Measurements from ENCODE around the gene POLR3B. TPM values are rescaled to one million over a fixed set of nuclear protein-coding genes. Genes with fewer than 3 reads are reported as not detected.

POLR3B gene
- total RNA-seq, 6 donors from 2014 or later: 7.2 to 14.7 (median 10.6) TPM

DNA sequence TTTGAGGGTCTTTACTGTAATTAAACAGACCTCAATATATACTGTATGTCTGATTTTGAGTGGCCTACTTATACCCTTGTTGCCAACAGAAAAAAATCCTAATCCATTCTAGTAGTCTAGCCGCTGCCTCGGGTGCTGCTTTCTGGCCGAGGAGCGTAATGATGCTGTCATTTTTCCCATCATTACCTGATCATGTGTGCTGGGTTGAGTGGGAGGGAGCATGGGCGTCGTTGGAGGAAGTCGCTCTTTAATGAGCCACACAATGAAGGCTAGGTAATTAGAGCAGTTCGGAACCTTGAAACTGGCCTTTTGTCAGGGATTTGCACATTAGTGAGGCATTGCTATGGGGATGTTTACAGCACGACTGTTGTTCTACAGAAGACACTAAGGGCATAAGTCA, 149.1 kb downstream of the POLR3B start:
- WGBS, 2 donors: 79 to 83% methylated on average over 9 of the region's 9 CpGs
- Histone ChIP-seq H3K9me3 (no peaks in the 10 kb centered on the region), H3K27ac (no peak overlapping the region), H3K27me3 (no peaks in the 10 kb centered on the region), H3K36me3 (peaks cover 3 to 41% (median 9%) of the 10 kb centered on the region in 4 donors), H3K4me1 (no peaks in the 10 kb centered on the region), H3K4me3 (no peak overlapping the region)
- DNase-seq (no peak), ATAC-seq (ENCODE audit: low FRiP score in 2 of 2) (no peak)
- no peak for TF ChIP-seq EP300 (IDR thresholded peaks at IDR 0.05)
- TF ChIP-seq, protein P1, sequence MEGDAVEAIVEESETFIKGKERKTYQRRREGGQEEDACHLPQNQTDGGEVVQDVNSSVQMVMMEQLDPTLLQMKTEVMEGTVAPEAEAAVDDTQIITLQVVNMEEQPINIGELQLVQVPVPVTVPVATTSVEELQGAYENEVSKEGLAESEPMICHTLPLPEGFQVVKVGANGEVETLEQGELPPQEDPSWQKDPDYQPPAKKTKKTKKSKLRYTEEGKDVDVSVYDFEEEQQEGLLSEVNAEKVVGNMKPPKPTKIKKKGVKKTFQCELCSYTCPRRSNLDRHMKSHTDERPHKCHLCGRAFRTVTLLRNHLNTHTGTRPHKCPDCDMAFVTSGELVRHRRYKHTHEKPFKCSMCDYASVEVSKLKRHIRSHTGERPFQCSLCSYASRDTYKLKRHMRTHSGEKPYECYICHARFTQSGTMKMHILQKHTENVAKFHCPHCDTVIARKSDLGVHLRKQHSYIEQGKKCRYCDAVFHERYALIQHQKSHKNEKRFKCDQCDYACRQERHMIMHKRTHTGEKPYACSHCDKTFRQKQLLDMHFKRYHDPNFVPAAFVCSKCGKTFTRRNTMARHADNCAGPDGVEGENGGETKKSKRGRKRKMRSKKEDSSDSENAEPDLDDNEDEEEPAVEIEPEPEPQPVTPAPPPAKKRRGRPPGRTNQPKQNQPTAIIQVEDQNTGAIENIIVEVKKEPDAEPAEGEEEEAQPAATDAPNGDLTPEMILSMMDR (IDR thresholded peaks at IDR 0.05): no peak
- TF ChIP-seq POLR2A (IDR thresholded peaks at IDR 0.05): no peak
- no peak for TF ChIP-seq POLR2AphosphoS5 (IDR thresholded peaks at IDR 0.05)

DNA sequence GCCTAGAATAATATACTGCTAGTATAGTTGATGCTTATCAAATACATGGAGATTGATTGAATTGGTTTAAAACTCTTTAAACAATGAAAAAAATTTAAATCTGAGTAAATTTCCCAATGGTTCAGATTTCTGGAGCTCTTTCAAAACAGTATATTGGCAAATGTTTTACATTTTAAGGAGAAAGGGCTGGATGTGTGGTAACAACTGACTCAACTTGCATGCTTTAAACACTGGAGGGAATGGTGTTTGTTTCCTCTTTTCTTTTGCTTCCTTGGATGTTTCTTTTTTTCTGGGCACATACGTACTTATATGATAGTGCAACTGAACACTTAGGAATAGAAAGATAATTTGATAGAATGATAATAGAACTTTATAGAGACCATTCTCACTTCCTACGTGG, 151.4 kb downstream of the POLR3B start:
- WGBS, 2 donors: 90 to 98% methylated on average over 2 of the region's 2 CpGs
- no peak overlapping the region for H3K4me3 ChIP-seq
- DNase-seq (no peak), ATAC-seq (ENCODE audit: low FRiP score in 2 of 2) (no peak)
- TF ChIP-seq POLR2AphosphoS5 (IDR thresholded peaks at IDR 0.05): no peak
- TF ChIP-seq EP300 (IDR thresholded peaks at IDR 0.05): no peak
- no peak for TF ChIP-seq POLR2A (IDR thresholded peaks at IDR 0.05)
- TF ChIP-seq, protein P1 (IDR thresholded peaks at IDR 0.05): no peak
- H3K9me3 ChIP-seq: no peaks in the 10 kb centered on the region
- H3K27ac ChIP-seq: no peak overlapping the region
- H3K4me1 ChIP-seq: no peaks in the 10 kb centered on the region
- no peaks in the 10 kb centered on the region for H3K27me3 ChIP-seq
- H3K36me3 ChIP-seq: peaks cover 0 to 25% (median 9%) of the 10 kb centered on the region in 4 donors

DNA sequence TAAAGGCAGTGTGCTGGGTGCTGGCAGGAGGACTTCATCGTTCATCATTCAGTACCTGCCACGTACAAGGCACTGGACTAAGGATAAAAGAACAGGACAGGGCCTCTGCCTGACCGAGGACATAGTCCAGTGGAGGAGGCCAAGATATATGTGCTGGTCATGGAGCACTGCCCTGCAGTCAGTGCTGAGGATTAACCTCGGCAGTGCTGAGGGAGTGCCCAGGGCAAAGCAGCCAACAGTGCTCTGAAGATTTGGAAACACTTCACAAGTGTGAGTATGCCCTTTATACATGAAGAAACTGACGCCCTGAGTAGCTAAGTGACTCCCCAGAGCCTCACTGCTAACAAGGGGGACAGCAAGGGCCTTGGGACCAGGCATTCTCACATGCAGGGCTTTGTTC, 153.8 kb downstream of the POLR3B start:
- WGBS, 2 donors: 88 to 90% methylated on average over 3 to 5 of the region's 5 CpGs
- no peaks in the 10 kb centered on the region for H3K27me3 ChIP-seq
- ATAC-seq (ENCODE audit: low FRiP score in 2 of 2) (no peak), DNase-seq (no peak)
- H3K36me3 ChIP-seq: peaks cover 0 to 8% (median 6%) of the 10 kb centered on the region in 4 donors
- no peak overlapping the region for H3K27ac ChIP-seq
- H3K9me3 ChIP-seq: no peaks in the 10 kb centered on the region
- TF ChIP-seq POLR2A (IDR thresholded peaks at IDR 0.05) (no peak), EP300 (IDR thresholded peaks at IDR 0.05) (no peak), POLR2AphosphoS5 (IDR thresholded peaks at IDR 0.05) (no peak)
- TF ChIP-seq, protein P1 (IDR thresholded peaks at IDR 0.05): no peak
- H3K4me3 ChIP-seq: no peak overlapping the region
- H3K4me1 ChIP-seq: no peaks in the 10 kb centered on the region

DNA sequence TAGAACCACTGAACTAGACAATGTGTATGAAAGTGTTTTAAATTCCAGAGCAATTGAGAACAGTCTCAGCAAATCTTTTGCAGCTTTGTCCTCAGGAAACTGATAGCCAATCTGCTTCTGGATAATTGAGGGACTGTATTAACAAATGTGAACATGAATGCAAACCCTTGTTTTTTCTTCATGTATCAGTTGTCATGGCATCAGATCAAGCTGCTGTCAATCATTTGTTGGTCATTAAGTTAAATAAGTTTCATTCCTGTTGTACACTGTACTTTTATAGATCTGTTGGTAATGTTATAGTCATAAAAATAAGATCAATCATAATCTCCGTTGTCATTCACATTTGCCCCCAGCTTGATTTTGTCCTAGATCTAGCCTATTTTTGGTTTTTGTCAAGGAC, 159.8 kb downstream of the POLR3B start:
- DNase-seq (no peak), ATAC-seq (ENCODE audit: low FRiP score in 2 of 2) (no peak)
- Histone ChIP-seq H3K36me3 (no peaks in the 10 kb centered on the region), H3K9me3 (no peaks in the 10 kb centered on the region), H3K27me3 (no peaks in the 10 kb centered on the region), H3K4me3 (no peak overlapping the region), H3K27ac (no peak overlapping the region), H3K4me1 (no peaks in the 10 kb centered on the region)
- WGBS, 2 donors: 95 to 100% methylated on average over 1 of the region's 1 CpG
- TF ChIP-seq EP300 (IDR thresholded peaks at IDR 0.05) (no peak), POLR2AphosphoS5 (IDR thresholded peaks at IDR 0.05) (no peak), POLR2A (IDR thresholded peaks at IDR 0.05) (no peak)
- TF ChIP-seq, protein P1 (IDR thresholded peaks at IDR 0.05): no peak

DNA sequence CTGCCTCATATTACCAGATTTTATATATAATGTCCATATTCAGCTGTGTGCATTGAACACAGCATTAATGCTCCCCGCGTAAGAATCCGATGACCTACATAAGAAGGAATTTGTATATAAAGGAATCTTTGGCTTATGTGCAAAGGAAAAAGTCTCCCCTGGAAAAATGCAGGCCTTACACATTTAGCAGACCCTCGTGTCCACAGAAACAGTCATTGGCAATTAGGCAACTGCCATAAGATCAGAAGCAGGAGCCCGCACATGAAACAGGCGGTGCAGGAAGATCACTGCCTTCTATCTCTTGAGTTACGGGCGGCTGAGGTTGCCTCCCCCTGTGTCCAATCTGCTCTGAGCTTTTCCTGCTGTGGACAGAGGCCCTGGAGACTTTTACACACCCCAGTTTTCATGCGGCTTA, 162.1 kb downstream of the POLR3B start:
- H3K4me1 ChIP-seq: no peaks in the 10 kb centered on the region
- no peaks in the 10 kb centered on the region for H3K27me3 ChIP-seq
- no peaks in the 10 kb centered on the region for H3K9me3 ChIP-seq
- H3K36me3 ChIP-seq: no peaks in the 10 kb centered on the region
- TF ChIP-seq, protein P1 (IDR thresholded peaks at IDR 0.05): no peak
- TF ChIP-seq POLR2A (IDR thresholded peaks at IDR 0.05) (no peak), EP300 (IDR thresholded peaks at IDR 0.05) (no peak), POLR2AphosphoS5 (IDR thresholded peaks at IDR 0.05) (no peak)
- WGBS, 2 donors: 74 to 77% methylated on average over 8 to 9 of the region's 9 CpGs
- no peak overlapping the region for H3K4me3 ChIP-seq
- no peak overlapping the region for H3K27ac ChIP-seq
- ATAC-seq (ENCODE audit: low FRiP score in 2 of 2): no peak
- DNase-seq: no peak
